Pancreas (tissue), 10 donors: ENCODE measurements around the gene PIR. TPM values are rescaled to one million over a fixed set of nuclear protein-coding genes. Genes with fewer than 3 reads are reported as not detected.

Source experiments
- ATAC-seq, 4 donors: fragments of 200-7000 bp; cut with Tn5 transposase; one replicate each; pipeline versions ENCODE4 v1.8.0 to v1.9.1; 2020; ENCODE audit warnings: mild to moderate bottlenecking in 4 of 4, moderate library complexity in 4 of 4
- DNase-seq, 6 donors: peaks; one replicate each; pipeline ENCODE4 v3.0.0-alpha.2; 2020
- FAIRE-seq: peaks from 2 replicates; lab custom pipeline; 2012; peaks lifted over from hg19 to GRCh38; lab: Jason Lieb, UNC
- H3K27ac ChIP-seq, 4 donors: fragments of 200-600 bp; sonication (generic); 1 replicate in 3 of 4; 2 replicates in 1 of 4; pipeline versions ENCODE4 v1.5.0 to v1.8.0; 2020
- H3K27me3 ChIP-seq, 4 donors: fragments of 200-600 bp; one replicate each; pipeline ENCODE4 v1.8.0; 2021
- H3K36me3 ChIP-seq, 3 donors: fragments of 200-600 bp; sonication (generic) in 1 of 3; one replicate each; pipeline versions ENCODE4 v1.5.0 to v1.8.0; 2020 to 2021
- H3K4me1 ChIP-seq, 3 donors: fragments of 200-600 bp; one replicate each; pipeline ENCODE4 v1.8.0; 2021
- H3K4me3 ChIP-seq, 4 donors: fragments of 200-600 bp; sonication (generic) in 2 of 4; one replicate each; pipeline versions ENCODE4 v1.5.0 to v1.8.0; 2020 to 2021
- H3K9me3 ChIP-seq, 4 donors: fragments of 200-600 bp; one replicate each; pipeline ENCODE4 v1.8.0; 2021
- WGBS, 2 donors: extraction: QIAGEN DNeasy Blood & Tissue Kit; methylation state at CpG; one replicate each; pipeline ENCODE4 v1.1.7; 2013; 5-methylcytosine and 5-hydroxymethylcytosine counted together
- intact Hi-C, 3 donors: fragments of 100-400 bp; cut with DNase I; formaldehyde crosslinking; loops; one replicate each; pipeline versions ENCODE4 v1.11.1 to v1.14.2; 2022
- polyA plus RNA-seq, 2 donors: library from polyadenylated mRNA; stranded (reverse); fragments of 200-250 nt; gene quantifications; one replicate each; pipeline ENCODE4 v1.2.3, GENCODE V29; 2013
- total RNA-seq, 6 donors: library from RNA; stranded (reverse); fragmentation: NEBNext Ultra II Directional in 4 of 6; extraction: Animal tissue kit (Norgen Biotek cat#: 25700) in 4 of 6; gene quantifications; one replicate each; pipeline versions ENCODE4 v1.2.1 to v1.2.4, GENCODE V29; 2021 to 2023
- TF ChIP-seq, protein P1 (sequence below), 4 donors: fragments of 200-600 bp; sonication (generic) in 3 of 4; IDR thresholded peaks; one replicate each; pipeline versions ENCODE4 v1.5.0 to v1.8.0; 2021; ENCODE audit warnings: antibody characterized with exemption in 4 of 4
- donor health status: healthy with polysubstance abuse.
- donor health status: DM: no; HTN: no; CAD: no; lungs with moderate emphysema.
- donor health status: DM: no; HTN: no; CAD: no.
- donor health status: control.
- donor health status: control.
- donor health status: Bipolar disorder and iron deficiency.
- donor health status: DM: yes; HTN: yes; CAD: no.
- donor health status: DM: no; HTN: no; CAD: no.
- donor health status: DM: no; HTN: no; CAD: no.
- donor health status: DM: yes; HTN: yes; CAD: no.

The PIR gene
- total and polyA plus RNA-seq, 8 donors, result 1.1 to 7.0 (median 1.9) TPM

DNA sequence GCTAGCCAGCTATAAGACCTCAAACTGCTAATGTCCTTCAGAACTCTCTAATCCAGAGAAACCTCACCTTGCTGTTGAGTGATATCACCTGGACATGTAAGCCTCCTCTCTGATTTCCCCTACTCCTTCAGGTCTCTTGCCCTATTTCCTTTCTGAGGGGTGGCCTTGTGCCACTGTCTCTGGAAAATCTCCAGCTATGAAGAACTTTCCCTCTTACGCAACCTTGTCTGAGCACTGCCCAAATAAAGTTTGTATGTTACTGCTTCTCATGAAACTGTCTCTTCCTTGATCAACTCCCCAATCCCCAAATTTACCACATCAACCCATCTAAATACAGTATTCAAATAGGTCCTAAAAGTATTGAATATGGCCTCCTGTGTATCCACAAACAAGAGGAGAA is 55.4 kb downstream of the PIR start:
- intact Hi-C loops, result no loop called here
- ATAC-seq, result no peak
- DNase-seq, result no peak
- Histone ChIP-seq H3K4me1 (no peaks in the 10 kb centered on the region), H3K36me3 (no peaks in the 10 kb centered on the region), H3K4me3 (no peak overlapping the region), H3K27me3 (peaks cover 0 to 7% (median 0%) of the 10 kb centered on the region in 4 donors), H3K9me3 (no peaks in the 10 kb centered on the region), H3K27ac (no peak overlapping the region)
- 86 to 88% methylated on average over 1 of the region's 1 CpG for WGBS, 2 donors
- FAIRE-seq, result no peak
- TF ChIP-seq, protein P1, sequence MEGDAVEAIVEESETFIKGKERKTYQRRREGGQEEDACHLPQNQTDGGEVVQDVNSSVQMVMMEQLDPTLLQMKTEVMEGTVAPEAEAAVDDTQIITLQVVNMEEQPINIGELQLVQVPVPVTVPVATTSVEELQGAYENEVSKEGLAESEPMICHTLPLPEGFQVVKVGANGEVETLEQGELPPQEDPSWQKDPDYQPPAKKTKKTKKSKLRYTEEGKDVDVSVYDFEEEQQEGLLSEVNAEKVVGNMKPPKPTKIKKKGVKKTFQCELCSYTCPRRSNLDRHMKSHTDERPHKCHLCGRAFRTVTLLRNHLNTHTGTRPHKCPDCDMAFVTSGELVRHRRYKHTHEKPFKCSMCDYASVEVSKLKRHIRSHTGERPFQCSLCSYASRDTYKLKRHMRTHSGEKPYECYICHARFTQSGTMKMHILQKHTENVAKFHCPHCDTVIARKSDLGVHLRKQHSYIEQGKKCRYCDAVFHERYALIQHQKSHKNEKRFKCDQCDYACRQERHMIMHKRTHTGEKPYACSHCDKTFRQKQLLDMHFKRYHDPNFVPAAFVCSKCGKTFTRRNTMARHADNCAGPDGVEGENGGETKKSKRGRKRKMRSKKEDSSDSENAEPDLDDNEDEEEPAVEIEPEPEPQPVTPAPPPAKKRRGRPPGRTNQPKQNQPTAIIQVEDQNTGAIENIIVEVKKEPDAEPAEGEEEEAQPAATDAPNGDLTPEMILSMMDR (IDR thresholded peaks at IDR 0.05), result no peak

DNA sequence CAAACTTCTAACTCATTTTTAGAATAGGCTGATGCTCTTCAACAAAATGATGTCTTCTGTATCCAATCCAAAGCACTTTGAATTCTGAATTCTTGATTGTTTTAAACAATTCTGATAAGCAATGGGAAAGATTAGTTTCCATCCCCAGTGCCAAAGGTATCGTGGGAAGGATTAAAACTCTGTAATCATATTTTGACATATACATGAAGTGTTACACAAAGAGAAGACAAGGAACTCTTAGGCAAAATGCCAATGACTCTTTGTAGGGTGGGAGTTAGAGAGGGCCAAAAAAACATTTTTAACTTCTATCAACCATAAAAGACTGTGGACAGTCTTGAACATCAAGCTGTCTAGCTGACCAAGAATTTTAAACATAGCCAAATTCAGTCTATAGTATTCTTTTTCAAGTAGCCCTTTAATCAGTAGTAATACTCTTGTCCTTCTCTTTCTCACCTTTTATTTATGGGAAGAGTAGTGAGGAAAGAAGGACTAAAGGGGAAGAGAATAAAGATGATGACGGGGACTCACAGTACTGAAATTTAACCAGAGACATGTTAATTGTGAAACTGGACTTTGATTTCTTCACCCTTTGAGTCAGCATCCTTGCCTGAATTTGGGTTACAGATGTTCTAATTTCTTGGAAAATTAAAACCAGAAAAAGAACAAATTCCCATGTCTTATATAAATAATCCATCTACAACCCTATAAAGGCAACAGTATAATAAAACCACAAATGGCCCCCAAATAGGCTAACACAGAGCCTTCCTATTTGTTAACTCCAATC is 57.1 kb downstream of the PIR start:
- intact Hi-C loops, result no loop called here
- ATAC-seq (no peak), FAIRE-seq (no peak), DNase-seq (no peak)
- Histone ChIP-seq H3K27ac (no peak overlapping the region), H3K4me1 (no peaks in the 10 kb centered on the region), H3K4me3 (no peak overlapping the region), H3K27me3 (peaks cover 0 to 7% (median 0%) of the 10 kb centered on the region in 4 donors), H3K9me3 (no peaks in the 10 kb centered on the region), H3K36me3 (no peaks in the 10 kb centered on the region)
- TF ChIP-seq, protein P1 (IDR thresholded peaks at IDR 0.05), result no peak
- WGBS, 2 donors, result 51 to 59% methylated on average over 2 of the region's 2 CpGs

- FAIRE-seq (no peak), DNase-seq (no peak), ATAC-seq (no peak)
- TF ChIP-seq, protein P1 (IDR thresholded peaks at IDR 0.05), result no peak
- Histone ChIP-seq H3K4me1 (no peaks in the 10 kb centered on the region), H3K4me3 (no peak overlapping the region), H3K9me3 (no peaks in the 10 kb centered on the region), H3K27ac (no peak overlapping the region), H3K27me3 (no peaks in the 10 kb centered on the region), H3K36me3 (no peaks in the 10 kb centered on the region)
- intact Hi-C loops, result no loop called here
- 59 to 63% methylated on average over 2 of the region's 2 CpGs for WGBS, 2 donors
These were observed 58.9 kb downstream of the PIR start for GRCh38 chrX:15434205-15434604.

DNA sequence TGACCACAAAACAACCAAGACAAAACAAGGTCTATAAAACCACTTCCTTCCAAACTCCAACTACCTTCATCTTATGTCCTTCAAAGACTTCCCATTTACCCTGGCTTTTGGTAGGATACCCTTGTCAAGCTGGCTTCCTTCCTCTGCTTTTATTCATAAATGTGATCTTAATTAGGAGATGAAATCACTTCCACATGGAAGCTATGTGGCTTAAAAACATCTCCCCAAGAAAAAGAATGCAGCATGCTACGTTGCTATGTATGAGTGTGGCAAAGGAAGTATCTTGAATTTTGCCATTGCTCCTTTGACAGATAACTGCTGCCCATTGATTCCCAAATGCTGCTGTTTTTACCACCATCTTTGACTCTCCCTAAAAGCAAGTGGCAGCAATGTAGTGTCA is 62.5 kb downstream of the PIR start:
- Histone ChIP-seq H3K4me1 (no peaks in the 10 kb centered on the region), H3K27me3 (peaks cover 0 to 5% (median 0%) of the 10 kb centered on the region in 4 donors), H3K27ac (no peak overlapping the region), H3K9me3 (no peaks in the 10 kb centered on the region), H3K4me3 (no peak overlapping the region), H3K36me3 (no peaks in the 10 kb centered on the region)
- FAIRE-seq (no peak), DNase-seq (no peak), ATAC-seq (no peak)
- TF ChIP-seq, protein P1 (IDR thresholded peaks at IDR 0.05), result no peak
- WGBS, 2 donors, result 69% methylated on average over 1 of the region's 1 CpG
- intact Hi-C loops, result no loop called here

DNA sequence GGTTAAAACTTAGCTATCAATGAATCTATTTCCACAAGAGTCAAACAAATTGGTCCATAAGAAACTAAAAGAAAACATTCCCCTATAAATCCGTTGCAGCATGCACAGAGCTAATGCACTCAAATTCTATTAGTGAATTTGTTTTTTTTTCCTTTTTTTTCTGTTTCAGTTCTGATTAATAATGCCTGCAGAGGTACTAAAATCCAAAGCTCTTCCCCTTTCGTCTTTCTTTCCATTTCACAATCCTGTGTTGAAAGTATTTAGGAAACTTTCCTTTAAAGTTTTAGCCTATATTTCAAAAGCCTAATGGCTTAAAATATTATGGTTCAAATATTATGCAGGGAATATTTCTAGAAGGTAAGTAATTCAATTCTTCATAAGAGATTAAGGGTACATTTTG is 63.1 kb downstream of the PIR start:
- no peaks in the 10 kb centered on the region for H3K4me1 ChIP-seq
- TF ChIP-seq, protein P1 (IDR thresholded peaks at IDR 0.05), result no peak
- ATAC-seq (no peak), DNase-seq (no peak), FAIRE-seq (peak; percentile 83)
- peaks cover 0 to 5% (median 0%) of the 10 kb centered on the region in 4 donors for H3K27me3 ChIP-seq
- H3K36me3 ChIP-seq, result no peaks in the 10 kb centered on the region
- no peaks in the 10 kb centered on the region for H3K9me3 ChIP-seq
- H3K4me3 ChIP-seq, result no peak overlapping the region
- no peak overlapping the region for H3K27ac ChIP-seq
- intact Hi-C loops, result no loop called here
- 52 to 71% methylated on average over 2 of the region's 2 CpGs for WGBS, 2 donors
